Fibroblast of lung (primary cell): ENCODE measurements around the gene RABGAP1L. TPM values are rescaled to one million over a fixed set of nuclear protein-coding genes. Genes with fewer than 3 reads are reported as not detected.

ENCODE experiments used
- DNase-seq, 2 donors: peaks; one replicate each; pipeline versions ENCODE4 v3.0.0 to v3.0.0-alpha.2; 2010; ENCODE audit warnings: low read depth in 2 of 2
- H2AFZ ChIP-seq: 2 replicates; pipeline ENCODE4 v1.5.1; 2012; ENCODE audit warnings: low read length, control low read depth, inconsistent platforms
- H3K27ac ChIP-seq: 2 replicates; pipeline ENCODE4 v1.5.1; 2011; ENCODE audit warnings: low read length, control low read depth; ENCODE audit not compliant: insufficient read depth
- H3K27me3 ChIP-seq: 2 replicates; pipeline ENCODE4 v1.5.1; 2011; ENCODE audit warnings: mild to moderate bottlenecking, low read length; ENCODE audit not compliant: control insufficient read depth, insufficient read depth
- H3K36me3 ChIP-seq: 2 replicates; pipeline ENCODE4 v1.5.1; 2011; ENCODE audit warnings: low read length; ENCODE audit not compliant: control insufficient read depth, insufficient read depth
- H3K4me1 ChIP-seq: 2 replicates; pipeline ENCODE4 v1.5.1; 2011; ENCODE audit warnings: low read length; ENCODE audit not compliant: control insufficient read depth, insufficient read depth; ENCODE audit errors: extremely low read depth
- H3K4me2 ChIP-seq: 2 replicates; pipeline ENCODE4 v1.5.1; 2011; ENCODE audit warnings: low read length, control low read depth; ENCODE audit not compliant: insufficient read depth; ENCODE audit errors: extremely low read depth
- H3K4me3 ChIP-seq, 4 experiments: fragments of 200-600 bp in 1 of 4; sonication (generic) in 1 of 4; replicated peaks in 1 of 4; 2 replicates each; pipeline ENCODE4 v1.5.1; 2011 to 2016; ENCODE audit warnings: low read length in 4 of 4, low read depth in 3 of 4, mild to moderate bottlenecking in 3 of 4, control low read depth in 2 of 4, inconsistent platforms in 1 of 4, mixed read lengths in 1 of 4; ENCODE audit not compliant: insufficient read depth in 1 of 4; ENCODE audit errors: control extremely low read depth in 1 of 4
- H3K79me2 ChIP-seq: 2 replicates; pipeline ENCODE4 v1.5.1; 2012; ENCODE audit warnings: mild to moderate bottlenecking, low read length, inconsistent platforms; ENCODE audit not compliant: control insufficient read depth, insufficient read depth
- H3K9ac ChIP-seq: 2 replicates; pipeline ENCODE4 v1.5.1; 2011; ENCODE audit warnings: mild to moderate bottlenecking, low read length, control low read depth; ENCODE audit not compliant: insufficient read depth
- H3K9me3 ChIP-seq: 2 replicates; pipeline ENCODE4 v1.5.1; 2012; ENCODE audit warnings: low read depth, low read length; ENCODE audit not compliant: control insufficient read depth, insufficient read depth
- H4K20me1 ChIP-seq: 2 replicates; pipeline ENCODE4 v1.5.1; 2011; ENCODE audit warnings: low read length; ENCODE audit not compliant: control insufficient read depth, insufficient read depth; ENCODE audit errors: extremely low read depth
- CTCF ChIP-seq, 2 donors: IDR thresholded peaks in 1 of 2; conservative IDR thresholded peaks in 1 of 2; 1 replicate in 1 of 2; 2 replicates in 1 of 2; pipeline ENCODE4 v1.5.1; 2011 to 2012; ENCODE audit warnings: low read length in 2 of 2, control low read depth in 1 of 2, inconsistent platforms in 1 of 2, low read depth in 1 of 2, mild to moderate bottlenecking in 1 of 2
- EZH2 ChIP-seq: IDR thresholded peaks from 2 replicates; pipeline ENCODE4 v1.5.1; 2012; ENCODE audit warnings: low read length, control low read depth, mild to moderate bottlenecking; ENCODE audit errors: missing control alignments
- polyA plus RNA-seq, 2 donors: library from polyadenylated mRNA; depleted of rRNA in 1 of 2; stranded (reverse) in 1 of 2; unstranded in 1 of 2; fragments of >200 nt; gene quantifications; 2 replicates each; pipeline ENCODE4 v1.2.1, GENCODE V29; 2011 to 2012; ENCODE audit warnings: missing spikeins in 1 of 2
- total RNA-seq: library from RNA; depleted of rRNA; stranded (reverse); fragments of >200 nt; gene quantifications from 2 replicates; pipeline ENCODE4 v1.2.1, GENCODE V29; 2014

RABGAP1L gene
- total and polyA plus RNA-seq, 2 donors (not counting 1 experiment from before 2014, with no cell fraction given): 33.8 to 36.5 TPM

- Histone ChIP-seq H3K9me3 (no peaks in the 10 kb centered on the region), H3K9ac (no peak overlapping the region), H3K4me2 (no peak overlapping the region), H3K79me2 (no peaks in the 10 kb centered on the region), H4K20me1 (no peaks in the 10 kb centered on the region), H3K4me1 (no peaks in the 10 kb centered on the region), H3K36me3 (no peaks in the 10 kb centered on the region), H3K27me3 (no peaks in the 10 kb centered on the region), H3K27ac (no peak overlapping the region), H3K4me3 (no peak overlapping the region), H2AFZ (no peak overlapping the region)
- no peak for DNase-seq
- TF ChIP-seq EZH2 (no peak), CTCF (conservative IDR thresholded peaks at IDR 0.05 in 1 of 2, IDR thresholded peaks at IDR 0.05 in 1 of 2; ENCODE audit: low read depth in 1 of 2, low read length in 2 of 2) (no peak)
Measured at GRCh38 chr1:174417921-174418320, 258.6 kb downstream of the RABGAP1L start.

- H3K27ac ChIP-seq: no peak overlapping the region
- no peaks in the 10 kb centered on the region for H3K36me3 ChIP-seq
- no peak overlapping the region for H3K4me2 ChIP-seq
- H4K20me1 ChIP-seq: no peaks in the 10 kb centered on the region
- H3K9ac ChIP-seq: no peak overlapping the region
- no peaks in the 10 kb centered on the region for H3K4me1 ChIP-seq
- H3K27me3 ChIP-seq: no peaks in the 10 kb centered on the region
- H3K4me3 ChIP-seq: no peak overlapping the region
- no peak for DNase-seq
- no peak overlapping the region for H2AFZ ChIP-seq
- no peak for TF ChIP-seq CTCF (conservative IDR thresholded peaks at IDR 0.05 in 1 of 2, IDR thresholded peaks at IDR 0.05 in 1 of 2; ENCODE audit: low read depth in 1 of 2, low read length in 2 of 2)
- TF ChIP-seq EZH2: no peak
- H3K79me2 ChIP-seq: no peaks in the 10 kb centered on the region
- no peaks in the 10 kb centered on the region for H3K9me3 ChIP-seq
Measured at GRCh38 chr1:174425121-174425520, 265.8 kb downstream of the RABGAP1L start.

- DNase-seq: no peak
- H3K4me2 ChIP-seq: no peak overlapping the region
- H3K27me3 ChIP-seq: no peaks in the 10 kb centered on the region
- H3K36me3 ChIP-seq: no peaks in the 10 kb centered on the region
- H3K9me3 ChIP-seq: no peaks in the 10 kb centered on the region
- H3K27ac ChIP-seq: no peak overlapping the region
- TF ChIP-seq EZH2 (no peak), CTCF (conservative IDR thresholded peaks at IDR 0.05 in 1 of 2, IDR thresholded peaks at IDR 0.05 in 1 of 2; ENCODE audit: low read depth in 1 of 2, low read length in 2 of 2) (no peak)
- no peaks in the 10 kb centered on the region for H4K20me1 ChIP-seq
- H3K4me3 ChIP-seq: no peak overlapping the region
- no peaks in the 10 kb centered on the region for H3K4me1 ChIP-seq
- no peaks in the 10 kb centered on the region for H3K79me2 ChIP-seq
- H2AFZ ChIP-seq: no peak overlapping the region
- H3K9ac ChIP-seq: no peak overlapping the region
Measured at GRCh38 chr1:174426153-174426552, 266.8 kb downstream of the RABGAP1L start.
